ENCODE data around the gene MYL5.
"Not testable (repeated sequence)": the region's sequence is repeated elsewhere in the genome, so short reads cannot be mapped to it uniquely, and the experiment has no call there.

MYL5 gene

GRCh38 chr4:687048-687970 is 13.0 kb downstream of the MYL5 start:
- no peak for DNase-seq

- no peak for DNase-seq
Measured at GRCh38 chr4:687971-688853, 13.9 kb downstream of the MYL5 start.

- DNase-seq, result no peak
Measured at GRCh38 chr4:688854-689681, 14.7 kb downstream of the MYL5 start, which contains the start of gene SLC49A3. Gene SLC49A3, minus strand, starts transcription at chr4:689151. Its CDS starts 24 bp downstream, at chr4:689127.

- no peak for DNase-seq
Measured at GRCh38 chr4:689723-690122, 15.4 kb downstream of the MYL5 start.

GRCh38 chr4:692771-693554 is 18.6 kb downstream of the MYL5 start:
- DNase-seq, result no peak

GRCh38 chr4:694341-694940 is 20.1 kb downstream of the MYL5 start:
- DNase-seq, result not testable (repeated sequence)

- DNase-seq, result no peak
Measured at GRCh38 chr4:699816-700580, 25.7 kb downstream of the MYL5 start.

GRCh38 chr4:700587-701264 is 26.4 kb downstream of the MYL5 start:
- DNase-seq, result no peak

- DNase-seq, result no peak
Measured at GRCh38 chr4:702618-703048, 28.3 kb downstream of the MYL5 start.

- DNase-seq, result no peak
Measured at GRCh38 chr4:703336-704197, 29.2 kb downstream of the MYL5 start.

GRCh38 chr4:704198-704891 is 30.0 kb downstream of the MYL5 start:
- no peak for DNase-seq

GRCh38 chr4:704971-705277 is 30.6 kb downstream of the MYL5 start:
- DNase-seq, result no peak

GRCh38 chr4:705278-706082 is 31.1 kb downstream of the MYL5 start, which contains the start of gene PCGF3:
Gene PCGF3, plus strand, starts transcription at chr4:705832. Its CDS starts 27,849 bp downstream, at chr4:733681.
- peak; percentile 97 for DNase-seq

- DNase-seq, result not testable (repeated sequence)
Measured at GRCh38 chr4:706083-706633, 31.8 kb downstream of the MYL5 start.

GRCh38 chr4:706834-707598 is 32.7 kb downstream of the MYL5 start:
- DNase-seq, result no peak

GRCh38 chr4:707929-708630 is 33.7 kb downstream of the MYL5 start:
- no peak for DNase-seq
